ENCODE results near the gene GLP2R. TPM values are rescaled to one million over a fixed set of nuclear protein-coding genes. Genes with fewer than 3 reads are reported as not detected.

Gene GLP2R
- total RNA-seq, 1 experiment from 2014 or later = not detected

- intact Hi-C loops (cut with micrococcal nuclease; ENCODE audit: unreplicated experiment) = no loop called here
- H3K27ac ChIP-seq (ENCODE audit: low read depth, low read length, poor library complexity, severe bottlenecking) = no peak overlapping the region
- H3K4me3 ChIP-seq (ENCODE audit: low read depth, low read length, poor library complexity, severe bottlenecking) = no peak overlapping the region
- TF ChIP-seq EZH2 (IDR thresholded peaks at IDR 0.05; ENCODE audit: borderline replicate concordance, low read depth, low read length, poor library complexity, severe bottlenecking) (no peak), CTCF (conservative IDR thresholded peaks at IDR 0.05; ENCODE audit: low read depth, low read length) (no peak)
- H3K9me3 ChIP-seq (ENCODE audit: low read depth, low read length, poor library complexity, severe bottlenecking) = no peaks in the 10 kb centered on the region
- ChIA-PET CTCF (no interaction called here), POLR2A (ENCODE audit: low non-redundant PET) (no interaction called here)
- H3K27me3 ChIP-seq (replicated peaks; ENCODE audit: insufficient read depth, low read depth, low read length, poor library complexity) = no peaks in the 10 kb centered on the region
- DNase-seq (ENCODE audit: low spot score) = no peak
- H3K4me1 ChIP-seq (ENCODE audit: insufficient read depth, low read length, poor library complexity, severe bottlenecking) = no peaks in the 10 kb centered on the region
- BruUV-seq (replicated peaks) = no TSS peak
- H3K36me3 ChIP-seq (ENCODE audit: insufficient read depth, low read length, poor library complexity, severe bottlenecking) = no peaks in the 10 kb centered on the region
Measured at GRCh38 chr17:9941305-9941704, 115.6 kb downstream of the GLP2R start.

Other genes starting within 250 kb of the GLP2R start
- not detected in 2 replicates for gene CFAP52, start 249.3 kb upstream of the GLP2R start, total RNA-seq (2021)
- 0.26 and 0.34 TPM in 2 replicates for gene USP43, start 180.4 kb upstream of the GLP2R start, total RNA-seq (2021)
- not detected in 2 replicates for gene DHRS7C, start 34.3 kb upstream of the GLP2R start, total RNA-seq (2021)
- not detected in 2 replicates for gene GSG1L2, start 3.8 kb upstream of the GLP2R start, total RNA-seq (2021)
- not detected in 2 replicates for gene RCVRN, start 79.3 kb downstream of the GLP2R start, total RNA-seq (2021)

Data from A673 (cell line).